ENCODE results near the gene SDK2. TPM values are rescaled to one million over a fixed set of nuclear protein-coding genes. Genes with fewer than 3 reads are reported as not detected.

Gene SDK2
- total and polyA plus RNA-seq, 2 of the 4 experiments (the other 2 are of a cell fraction) = under 0.01 to 0.03 TPM

DNA sequence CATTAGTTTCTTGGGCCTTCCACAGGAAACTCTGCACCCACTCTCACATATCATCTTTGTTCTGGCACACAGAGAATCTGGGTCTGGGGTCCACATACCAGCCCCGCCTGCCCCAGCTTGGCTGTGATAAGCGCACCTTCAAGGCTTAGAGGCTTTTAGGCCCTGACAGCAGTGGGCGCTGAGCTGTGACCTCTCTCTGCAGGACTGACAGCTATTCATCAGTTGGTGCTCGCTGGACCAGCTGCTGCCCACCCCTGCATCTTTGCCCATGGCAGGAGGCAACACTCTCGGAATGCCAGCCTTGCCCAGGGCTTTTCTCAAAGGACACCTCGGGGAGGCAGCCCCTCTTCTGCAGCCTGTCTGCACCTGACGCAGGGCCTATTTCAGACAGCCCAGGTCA lies 62.9 kb downstream of the SDK2 start:
- no peak for ATAC-seq (ENCODE audit: low read depth)
- H2BK20ac ChIP-seq (ENCODE audit: low read depth, low read length) = no peak overlapping the region
- no peak overlapping the region for H3K18ac ChIP-seq (ENCODE audit: low read depth, low read length)
- no peaks in the 10 kb centered on the region for H3K79me1 ChIP-seq (ENCODE audit: low read depth in 1 of 2, low read length in 2 of 2)
- H4K8ac ChIP-seq (ENCODE audit: low read depth in 2 of 2, low read length in 2 of 2) = no peak overlapping the region
- no peak overlapping the region for H3K27ac ChIP-seq (ENCODE audit: insufficient read depth, low read length)
- ChIA-PET CTCF (no interaction called here), POLR2A (ENCODE audit: unreplicated experiment) (no interaction called here)
- in situ Hi-C loops (cut with MboI; ENCODE audit: low sequenced_read_pairs) (no loop called here), dilution Hi-C loops (cut with HindIII; ENCODE audit: low sequenced_read_pairs, unreplicated experiment) (no loop called here), intact Hi-C loops (cut with micrococcal nuclease) (no loop called here)
- no peak for TF ChIP-seq MAFK (IDR thresholded peaks at IDR 0.05; ENCODE audit: low read depth, low read length)
- TF ChIP-seq MAZ (IDR thresholded peaks at IDR 0.05; ENCODE audit: borderline replicate concordance, low read depth, low read length) = no peak
- TF ChIP-seq, protein P1, sequence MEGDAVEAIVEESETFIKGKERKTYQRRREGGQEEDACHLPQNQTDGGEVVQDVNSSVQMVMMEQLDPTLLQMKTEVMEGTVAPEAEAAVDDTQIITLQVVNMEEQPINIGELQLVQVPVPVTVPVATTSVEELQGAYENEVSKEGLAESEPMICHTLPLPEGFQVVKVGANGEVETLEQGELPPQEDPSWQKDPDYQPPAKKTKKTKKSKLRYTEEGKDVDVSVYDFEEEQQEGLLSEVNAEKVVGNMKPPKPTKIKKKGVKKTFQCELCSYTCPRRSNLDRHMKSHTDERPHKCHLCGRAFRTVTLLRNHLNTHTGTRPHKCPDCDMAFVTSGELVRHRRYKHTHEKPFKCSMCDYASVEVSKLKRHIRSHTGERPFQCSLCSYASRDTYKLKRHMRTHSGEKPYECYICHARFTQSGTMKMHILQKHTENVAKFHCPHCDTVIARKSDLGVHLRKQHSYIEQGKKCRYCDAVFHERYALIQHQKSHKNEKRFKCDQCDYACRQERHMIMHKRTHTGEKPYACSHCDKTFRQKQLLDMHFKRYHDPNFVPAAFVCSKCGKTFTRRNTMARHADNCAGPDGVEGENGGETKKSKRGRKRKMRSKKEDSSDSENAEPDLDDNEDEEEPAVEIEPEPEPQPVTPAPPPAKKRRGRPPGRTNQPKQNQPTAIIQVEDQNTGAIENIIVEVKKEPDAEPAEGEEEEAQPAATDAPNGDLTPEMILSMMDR (conservative IDR thresholded peaks at IDR 0.05; ENCODE audit: low read depth, low read length) = no peak
- no peak for TF ChIP-seq BHLHE40 (IDR thresholded peaks at IDR 0.05; ENCODE audit: low read depth, low read length)
- no peak for TF ChIP-seq SMC3 (IDR thresholded peaks at IDR 0.05; ENCODE audit: low read depth, low read length)
- no peak for TF ChIP-seq USF2 (IDR thresholded peaks at IDR 0.05; ENCODE audit: low read depth, low read length)
- TF ChIP-seq POLR2A (IDR thresholded peaks at IDR 0.05; ENCODE audit: low read depth, low read length) = no peak
- TF ChIP-seq CEBPB (IDR thresholded peaks at IDR 0.05; ENCODE audit: low read depth, low read length) = no peak
- TF ChIP-seq NFE2L2 (IDR thresholded peaks at IDR 0.05; ENCODE audit: low read depth, low read length) = no peak
- no peak for TF ChIP-seq FOS (IDR thresholded peaks at IDR 0.05; ENCODE audit: low read depth, low read length)
- no peak for TF ChIP-seq RFX5 (IDR thresholded peaks at IDR 0.05; ENCODE audit: low read depth, low read length)
- no peak for TF ChIP-seq MXI1 (IDR thresholded peaks at IDR 0.05; ENCODE audit: borderline replicate concordance, low read depth, low read length)
- no peak overlapping the region for H3K4ac ChIP-seq (ENCODE audit: low read depth, low read length)
- no peak for DNase-seq
- H3K14ac ChIP-seq (replicated peaks; ENCODE audit: low read depth, low read length) = no peak overlapping the region
- H3K9ac ChIP-seq (ENCODE audit: low read depth, low read length) = no peak overlapping the region
- no peaks in the 10 kb centered on the region for H3K36me3 ChIP-seq (ENCODE audit: control insufficient read depth, insufficient read depth, low read length)
- BruUV-seq (replicated peaks) = no TSS peak
- no peaks in the 10 kb centered on the region for H4K20me1 ChIP-seq (ENCODE audit: insufficient read depth, low read length)
- no peak overlapping the region for H2AK9ac ChIP-seq (replicated peaks; ENCODE audit: low read depth, low read length, poor library complexity)
- no peak overlapping the region for H2BK120ac ChIP-seq (ENCODE audit: low read depth, low read length)
- peaks cover 3% of the 10 kb centered on the region; the same call in 1 of the 2 replicates for H3K9me3 ChIP-seq (ENCODE audit: control insufficient read depth, insufficient read depth, low read length)
- H3K4me2 ChIP-seq (ENCODE audit: low read depth, low read length) = no peak overlapping the region
- H3K27me3 ChIP-seq (ENCODE audit: control insufficient read depth, insufficient read depth, low read length) = no peaks in the 10 kb centered on the region
- H3K9me1 ChIP-seq (ENCODE audit: insufficient read depth, low read length) = no peaks in the 10 kb centered on the region
- H3K56ac ChIP-seq (ENCODE audit: extremely low read depth, insufficient read depth, low read length) = no peak overlapping the region
- no peak overlapping the region for H4K5ac ChIP-seq (ENCODE audit: low read depth, low read length)
- no peak overlapping the region for H2BK5ac ChIP-seq (ENCODE audit: low read depth, low read length, poor library complexity, severe bottlenecking)
- H2BK15ac ChIP-seq (ENCODE audit: low read depth, low read length) = no peak overlapping the region
- 50% methylated on average over 4 of the region's 7 CpGs; no CpG with 5 or more reads in 1 of the 2 experiments for WGBS, 2 experiments (ENCODE audit: extremely low coverage in 2 of 2, insufficient read length in 1 of 2)
- no peaks in the 10 kb centered on the region for H3K4me1 ChIP-seq (ENCODE audit: control insufficient read depth, insufficient read depth, low read length)
- H4K91ac ChIP-seq (ENCODE audit: insufficient read depth, low read depth, low read length) = no peak overlapping the region
- H2AK5ac ChIP-seq (ENCODE audit: low read depth, low read length) = no peak overlapping the region
- no peak overlapping the region for H3K23ac ChIP-seq (ENCODE audit: low read depth, low read length)
- no peak overlapping the region for H2AFZ ChIP-seq (replicated peaks; ENCODE audit: low read length, poor library complexity)
- no peak overlapping the region for H3K4me3 ChIP-seq (ENCODE audit: insufficient read depth, low read depth, low read length)
